ENCODE results near the gene NR2C1.

NR2C1 gene

DNA sequence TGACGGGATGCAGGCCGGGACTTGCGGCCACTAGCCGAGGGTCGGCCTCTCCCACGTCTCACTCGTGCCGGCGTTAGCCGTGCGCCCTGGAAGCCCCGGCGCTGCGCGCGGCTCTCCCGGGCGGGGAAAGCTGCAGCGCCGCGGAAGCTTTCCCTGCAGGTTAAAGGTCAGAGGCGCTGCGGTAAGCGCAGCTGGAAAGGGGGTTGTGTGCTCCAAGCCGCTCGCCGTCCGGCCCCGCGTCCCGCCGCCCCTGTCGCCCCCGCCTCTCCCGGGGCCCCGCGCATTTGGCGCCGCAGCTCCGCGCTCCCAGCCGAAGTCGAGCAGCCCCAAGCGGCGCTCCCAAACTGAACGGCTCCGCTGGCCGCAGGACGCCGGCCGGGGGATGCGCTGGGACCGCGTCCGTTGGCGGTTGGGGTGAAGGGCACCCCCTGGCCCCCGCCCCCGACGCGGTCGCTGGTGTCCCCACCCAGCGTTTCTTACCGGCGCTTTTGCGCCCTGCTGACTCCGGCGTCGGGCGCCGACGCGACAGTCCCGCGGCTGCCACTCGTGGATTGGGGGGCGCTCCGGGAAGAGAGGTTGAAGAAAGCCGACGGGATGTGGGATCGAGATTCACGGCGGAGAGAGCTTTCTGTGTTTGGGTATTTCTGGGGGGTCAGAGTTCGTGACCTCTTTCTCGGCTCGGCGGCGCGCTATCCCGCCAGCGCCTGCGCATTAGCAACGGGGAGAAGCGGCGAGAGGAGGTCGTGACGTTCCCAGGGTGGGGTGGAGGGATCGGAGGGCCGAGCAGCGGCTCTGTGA, at the start of gene NR2C1:
TSS of gene NR2C1 (minus strand) at position 719 of the 798 bp plus-strand sequence. CDS start 6,234 bp downstream, outside the sequence.
- Mint-ChIP-seq H3K27ac (ENCODE audit: low read depth) (peak within 1 kb of the TSS; percentile 91), H3K4me3 (peak within 1 kb of the TSS; percentile 89), H3K4me1 (peaks cover 12% of the 10 kb centered on the region)

DNA sequence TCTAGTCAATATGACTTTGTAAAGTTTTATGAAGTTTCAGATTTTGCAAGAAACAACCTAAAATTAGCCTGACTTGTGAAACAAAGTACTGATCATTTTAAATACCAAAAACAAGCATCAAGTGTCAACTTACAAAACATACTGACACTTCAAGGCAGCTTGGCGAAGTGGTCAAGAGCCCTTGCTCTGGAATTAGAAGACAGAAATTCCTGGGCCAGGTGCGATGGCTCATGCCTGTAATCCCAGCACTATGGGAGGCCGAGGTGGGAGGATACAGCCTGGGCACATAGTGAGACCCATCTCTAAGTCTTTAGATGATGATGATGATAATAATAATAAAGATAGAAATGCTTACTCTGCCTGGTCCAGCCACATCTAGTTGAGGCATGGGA, 45.4 kb upstream of the NR2C1 start:
- H3K4me1 Mint-ChIP-seq: no peaks in the 10 kb centered on the region
- DNase-seq (ENCODE audit: low spot score in 2 of 2) (no peak), ATAC-seq (replicated peaks; ENCODE audit: extremely low read depth, poor library complexity, severe bottlenecking) (no peak)
- no peaks in the 10 kb centered on the region for H3K27me3 Mint-ChIP-seq
- no peak overlapping the region for H3K4me3 Mint-ChIP-seq
- H3K27ac Mint-ChIP-seq (ENCODE audit: low read depth): no peak overlapping the region
- no peaks in the 10 kb centered on the region for H3K36me3 Mint-ChIP-seq (ENCODE audit: insufficient read depth)
- H3K9me3 Mint-ChIP-seq: no peaks in the 10 kb centered on the region

More for the DNA sequence above, at the start of gene NR2C1:
- DNase-seq (ENCODE audit: low spot score in 2 of 2) (peak; percentile 81 to 88), ATAC-seq (replicated peaks; ENCODE audit: extremely low read depth, poor library complexity, severe bottlenecking) (peak; percentile 97)
- Mint-ChIP-seq H3K36me3 (ENCODE audit: insufficient read depth) (peaks cover 7% of the 10 kb centered on the region), H3K27me3 (no peaks in the 10 kb centered on the region), H3K9me3 (no peaks in the 10 kb centered on the region)

DNA sequence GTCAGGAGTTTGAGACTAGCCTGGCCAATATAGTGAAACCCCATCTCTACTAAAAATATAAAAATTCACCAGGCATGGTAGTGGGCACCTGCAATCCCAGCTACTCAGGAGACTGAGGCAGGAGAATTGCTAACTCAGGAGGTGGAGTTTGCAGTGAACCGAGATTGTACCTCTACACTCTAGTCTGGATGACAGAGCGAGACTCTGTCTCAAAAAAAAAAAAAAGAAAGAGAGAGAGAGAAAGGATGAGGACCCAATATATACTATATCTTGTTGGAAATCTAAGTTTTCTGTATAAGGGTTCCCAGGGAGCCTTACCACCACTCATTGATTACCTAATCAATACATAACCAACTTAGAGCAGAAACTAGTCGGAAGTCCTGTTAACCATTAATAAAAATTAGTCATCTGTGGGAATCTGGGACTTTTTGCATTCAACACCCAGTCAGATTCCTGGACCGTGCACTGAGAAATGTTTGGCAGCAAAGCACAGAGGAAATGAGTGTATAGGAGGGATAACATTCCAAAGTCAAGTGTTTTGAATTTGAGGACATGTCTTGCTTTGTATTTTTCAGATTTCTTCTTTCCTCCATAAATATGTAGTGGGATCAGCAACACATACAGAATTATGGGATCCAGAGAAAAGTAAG, 44.8 kb upstream of the NR2C1 start:
- no peaks in the 10 kb centered on the region for H3K27me3 Mint-ChIP-seq
- no peaks in the 10 kb centered on the region for H3K4me1 Mint-ChIP-seq
- DNase-seq (ENCODE audit: low spot score in 2 of 2) (no peak), ATAC-seq (replicated peaks; ENCODE audit: extremely low read depth, poor library complexity, severe bottlenecking) (no peak)
- no peak overlapping the region for H3K27ac Mint-ChIP-seq (ENCODE audit: low read depth)
- H3K9me3 Mint-ChIP-seq: no peaks in the 10 kb centered on the region
- no peaks in the 10 kb centered on the region for H3K36me3 Mint-ChIP-seq (ENCODE audit: insufficient read depth)
- no peak overlapping the region for H3K4me3 Mint-ChIP-seq

DNA sequence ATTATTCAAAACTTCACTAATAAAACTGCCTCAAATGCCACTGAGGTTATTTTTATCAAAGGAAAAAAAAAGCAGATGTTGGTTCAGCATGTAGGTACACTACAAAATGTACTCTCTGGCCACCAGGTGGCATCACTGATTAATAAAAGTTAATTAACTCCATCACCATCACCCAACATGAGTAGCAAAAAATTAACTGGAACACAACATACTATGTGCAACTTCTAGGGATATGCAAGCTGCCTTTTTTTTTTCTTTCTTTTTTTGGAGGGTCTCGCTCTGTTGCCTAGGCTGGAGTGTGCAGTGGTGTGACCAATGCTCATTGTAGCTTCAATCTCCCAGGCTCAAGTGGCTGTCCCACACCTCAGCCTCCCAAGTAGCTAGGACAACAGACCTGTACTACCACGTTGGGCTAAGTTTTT, 43.8 kb upstream of the NR2C1 start:
- no peaks in the 10 kb centered on the region for H3K9me3 Mint-ChIP-seq
- H3K4me3 Mint-ChIP-seq: no peak overlapping the region
- no peaks in the 10 kb centered on the region for H3K27me3 Mint-ChIP-seq
- DNase-seq (ENCODE audit: low spot score in 2 of 2): peak; percentile 25 to 27
- no peaks in the 10 kb centered on the region for H3K4me1 Mint-ChIP-seq
- no peak overlapping the region for H3K27ac Mint-ChIP-seq (ENCODE audit: low read depth)
- H3K36me3 Mint-ChIP-seq (ENCODE audit: insufficient read depth): no peaks in the 10 kb centered on the region
- ATAC-seq (replicated peaks; ENCODE audit: extremely low read depth, poor library complexity, severe bottlenecking): peak; percentile 75

DNA sequence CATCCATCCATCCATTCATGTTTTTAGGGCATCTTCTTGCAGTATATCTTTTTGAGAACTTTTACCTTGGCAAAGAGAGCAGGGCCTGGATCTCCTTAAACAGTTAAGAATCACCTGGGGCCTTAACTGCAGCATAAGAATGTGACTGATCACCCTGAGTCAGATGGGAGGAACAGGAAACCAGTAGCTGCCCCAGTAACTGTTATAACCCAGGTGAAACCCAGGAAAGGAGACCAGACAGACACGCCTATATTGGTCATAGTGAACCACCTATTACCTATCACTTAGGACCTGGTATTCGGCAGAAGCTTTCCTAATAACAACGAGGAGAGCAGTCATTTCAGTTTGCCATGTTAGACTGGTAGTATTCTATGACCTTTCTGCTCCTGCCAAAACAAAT, 43.4 kb upstream of the NR2C1 start:
- no peak for ATAC-seq (replicated peaks; ENCODE audit: extremely low read depth, poor library complexity, severe bottlenecking)
- DNase-seq (ENCODE audit: low spot score in 2 of 2): no peak
- H3K36me3 Mint-ChIP-seq (ENCODE audit: insufficient read depth): no peaks in the 10 kb centered on the region
- no peak overlapping the region for H3K4me3 Mint-ChIP-seq
- no peak overlapping the region for H3K27ac Mint-ChIP-seq (ENCODE audit: low read depth)
- no peaks in the 10 kb centered on the region for H3K9me3 Mint-ChIP-seq
- H3K27me3 Mint-ChIP-seq: no peaks in the 10 kb centered on the region
- H3K4me1 Mint-ChIP-seq: no peaks in the 10 kb centered on the region

DNA sequence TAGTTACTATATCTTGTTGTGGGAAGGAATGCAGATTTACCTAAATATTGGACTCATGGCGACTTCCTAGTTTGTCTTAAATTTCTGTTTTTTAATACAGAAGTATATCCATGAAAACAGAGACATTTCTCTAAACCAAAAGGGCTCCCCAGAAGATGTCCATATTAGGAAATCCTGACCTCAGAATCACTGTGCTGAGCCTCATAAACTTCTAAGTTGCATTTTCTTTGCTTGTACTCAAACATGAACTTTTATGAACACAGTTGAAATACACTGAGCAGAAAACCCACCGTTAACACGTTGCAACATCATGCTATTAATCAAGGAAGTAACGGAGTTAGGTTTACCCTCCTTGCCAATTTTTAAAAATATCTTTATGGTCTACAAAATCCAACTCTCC, 42.9 kb upstream of the NR2C1 start:
- Mint-ChIP-seq H3K27ac (ENCODE audit: low read depth) (no peak overlapping the region), H3K4me3 (no peak overlapping the region), H3K9me3 (no peaks in the 10 kb centered on the region), H3K36me3 (ENCODE audit: insufficient read depth) (no peaks in the 10 kb centered on the region), H3K4me1 (no peaks in the 10 kb centered on the region), H3K27me3 (no peaks in the 10 kb centered on the region)
- DNase-seq (ENCODE audit: low spot score in 2 of 2): no peak
- no peak for ATAC-seq (replicated peaks; ENCODE audit: extremely low read depth, poor library complexity, severe bottlenecking)

DNA sequence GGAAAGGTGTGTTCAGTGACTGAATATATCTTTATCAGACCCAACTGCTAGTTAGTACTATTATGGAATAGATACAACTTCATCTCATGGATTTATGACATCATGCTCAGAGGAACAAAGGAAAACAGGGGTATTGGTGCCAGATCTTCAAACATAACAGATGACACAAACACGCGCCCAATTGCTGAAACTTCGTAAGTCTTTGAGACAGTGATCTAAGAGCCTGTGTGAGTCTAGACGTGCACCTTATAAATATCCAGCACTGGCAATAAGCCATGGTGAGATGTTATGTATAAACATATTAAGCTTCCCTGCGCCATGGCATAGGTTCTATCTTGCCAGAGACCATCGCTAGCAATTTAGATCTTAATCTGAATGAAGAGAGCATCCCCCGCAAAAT, 42.2 kb upstream of the NR2C1 start:
- Mint-ChIP-seq H3K27ac (ENCODE audit: low read depth) (no peak overlapping the region), H3K9me3 (no peaks in the 10 kb centered on the region), H3K27me3 (no peaks in the 10 kb centered on the region), H3K4me1 (no peaks in the 10 kb centered on the region), H3K36me3 (ENCODE audit: insufficient read depth) (no peaks in the 10 kb centered on the region), H3K4me3 (no peak overlapping the region)
- ATAC-seq (replicated peaks; ENCODE audit: extremely low read depth, poor library complexity, severe bottlenecking): no peak
- DNase-seq (ENCODE audit: low spot score in 2 of 2): no peak

DNA sequence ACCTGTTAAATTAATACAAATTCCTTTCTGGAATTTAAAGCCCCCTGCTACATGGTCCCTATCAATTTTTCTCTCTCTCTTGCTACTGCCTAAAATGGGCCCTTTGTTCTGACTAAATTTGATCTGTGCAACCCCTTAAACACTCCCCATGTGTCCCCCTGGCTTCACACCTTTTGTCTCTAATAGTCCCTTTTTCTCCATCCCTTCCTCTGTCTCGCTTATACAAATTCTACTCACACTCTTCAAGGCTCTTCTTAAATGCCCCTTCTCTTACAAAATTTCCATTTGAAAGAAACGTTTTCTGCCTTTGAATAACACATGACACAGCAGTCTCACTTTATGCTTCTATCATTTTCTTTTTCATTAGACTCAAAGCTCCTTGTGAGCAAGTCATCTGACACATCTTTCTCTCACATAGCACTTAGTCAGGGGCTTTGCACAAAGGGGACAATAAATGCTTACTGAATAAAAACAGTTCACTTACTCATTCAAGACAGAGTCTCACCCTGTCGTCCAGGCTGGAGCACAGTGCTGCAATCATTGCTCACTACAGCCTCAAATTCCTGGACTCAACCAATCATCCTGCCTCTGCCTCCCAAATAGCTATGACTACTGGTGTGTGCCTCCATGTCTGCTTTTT, 41.5 kb upstream of the NR2C1 start:
- H3K27ac Mint-ChIP-seq (ENCODE audit: low read depth): no peak overlapping the region
- H3K4me3 Mint-ChIP-seq: no peak overlapping the region
- H3K9me3 Mint-ChIP-seq: no peaks in the 10 kb centered on the region
- H3K4me1 Mint-ChIP-seq: no peaks in the 10 kb centered on the region
- no peaks in the 10 kb centered on the region for H3K36me3 Mint-ChIP-seq (ENCODE audit: insufficient read depth)
- DNase-seq (ENCODE audit: low spot score in 2 of 2) (no peak), ATAC-seq (replicated peaks; ENCODE audit: extremely low read depth, poor library complexity, severe bottlenecking) (no peak)
- no peaks in the 10 kb centered on the region for H3K27me3 Mint-ChIP-seq

DNA sequence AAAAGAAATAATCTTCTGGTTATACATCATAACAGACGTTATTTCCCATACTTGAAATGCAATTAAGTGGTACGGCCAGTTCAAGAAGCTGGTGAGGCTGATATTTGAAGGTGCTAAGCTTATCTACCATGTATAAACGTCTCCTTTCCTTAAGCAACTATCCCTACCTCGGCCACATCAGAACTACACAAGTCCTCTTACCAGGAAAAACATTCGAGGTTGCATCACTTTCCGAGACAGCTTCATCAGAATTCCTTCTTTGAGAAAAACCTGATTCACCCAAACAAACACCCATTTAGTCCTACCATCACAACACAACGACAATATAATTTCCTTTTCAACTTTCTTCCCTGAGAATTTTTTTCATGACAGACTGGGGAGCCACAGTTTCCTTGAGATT, 33.9 kb upstream of the NR2C1 start:
- H3K36me3 Mint-ChIP-seq (ENCODE audit: insufficient read depth): no peaks in the 10 kb centered on the region
- H3K27me3 Mint-ChIP-seq: no peaks in the 10 kb centered on the region
- H3K9me3 Mint-ChIP-seq: no peaks in the 10 kb centered on the region
- no peak overlapping the region for H3K4me3 Mint-ChIP-seq
- no peak overlapping the region for H3K27ac Mint-ChIP-seq (ENCODE audit: low read depth)
- ATAC-seq (replicated peaks; ENCODE audit: extremely low read depth, poor library complexity, severe bottlenecking): no peak
- H3K4me1 Mint-ChIP-seq: peaks cover 10% of the 10 kb centered on the region
- no peak for DNase-seq (ENCODE audit: low spot score in 2 of 2)

DNA sequence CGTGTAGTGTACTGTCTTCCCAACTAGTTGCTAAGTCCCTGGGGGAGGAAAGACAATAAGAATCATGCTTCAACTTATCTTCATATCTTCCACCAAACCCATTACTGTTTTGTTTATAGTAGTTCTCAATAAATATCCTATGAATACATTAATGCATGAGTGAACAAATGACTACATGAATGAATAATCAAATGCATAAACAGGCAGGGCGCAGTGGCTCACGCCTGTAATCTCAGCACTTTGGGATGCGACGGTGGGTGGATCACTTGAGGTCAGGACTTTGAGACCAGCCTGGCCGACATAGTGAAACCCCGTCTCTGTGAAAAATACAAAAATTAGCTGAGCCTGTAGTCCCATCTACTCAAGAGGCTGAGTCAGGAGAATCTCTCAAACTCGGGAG, 32.1 kb upstream of the NR2C1 start:
- Mint-ChIP-seq H3K27me3 (no peaks in the 10 kb centered on the region), H3K27ac (ENCODE audit: low read depth) (no peak overlapping the region), H3K36me3 (ENCODE audit: insufficient read depth) (no peaks in the 10 kb centered on the region), H3K4me3 (no peak overlapping the region), H3K4me1 (peaks cover 10% of the 10 kb centered on the region), H3K9me3 (no peaks in the 10 kb centered on the region)
- DNase-seq (ENCODE audit: low spot score in 2 of 2): no peak
- no peak for ATAC-seq (replicated peaks; ENCODE audit: extremely low read depth, poor library complexity, severe bottlenecking)

DNA sequence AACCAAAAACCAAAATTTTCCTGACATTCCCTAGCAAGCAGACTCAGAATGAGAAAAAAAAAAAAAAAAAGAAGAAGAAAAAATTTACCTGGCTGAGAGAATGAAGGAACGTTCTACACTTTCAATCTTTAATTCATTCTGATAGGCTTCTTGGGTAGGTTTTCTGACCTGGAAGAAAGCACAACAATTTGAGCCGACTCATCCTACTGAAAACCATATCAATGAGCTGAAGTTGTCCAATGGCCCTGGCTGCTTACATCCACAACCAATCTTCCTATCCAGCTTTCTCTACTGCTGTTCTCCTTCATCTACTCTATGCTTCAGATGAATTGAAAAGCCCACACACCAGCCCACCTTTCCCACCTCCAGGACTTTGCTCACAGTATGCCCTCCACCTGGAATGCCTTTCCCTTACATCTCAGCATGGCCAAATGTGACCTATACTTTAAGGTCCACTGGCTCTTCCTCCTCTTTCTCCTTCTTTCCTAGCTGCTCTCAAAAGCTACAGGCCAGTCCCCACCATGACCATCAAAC, 31.6 kb upstream of the NR2C1 start:
- ATAC-seq (replicated peaks; ENCODE audit: extremely low read depth, poor library complexity, severe bottlenecking) (no peak), DNase-seq (ENCODE audit: low spot score in 2 of 2) (no peak)
- H3K9me3 Mint-ChIP-seq: no peaks in the 10 kb centered on the region
- peaks cover 10% of the 10 kb centered on the region for H3K4me1 Mint-ChIP-seq
- H3K4me3 Mint-ChIP-seq: no peak overlapping the region
- no peaks in the 10 kb centered on the region for H3K36me3 Mint-ChIP-seq (ENCODE audit: insufficient read depth)
- no peaks in the 10 kb centered on the region for H3K27me3 Mint-ChIP-seq
- H3K27ac Mint-ChIP-seq (ENCODE audit: low read depth): no peak overlapping the region

DNA sequence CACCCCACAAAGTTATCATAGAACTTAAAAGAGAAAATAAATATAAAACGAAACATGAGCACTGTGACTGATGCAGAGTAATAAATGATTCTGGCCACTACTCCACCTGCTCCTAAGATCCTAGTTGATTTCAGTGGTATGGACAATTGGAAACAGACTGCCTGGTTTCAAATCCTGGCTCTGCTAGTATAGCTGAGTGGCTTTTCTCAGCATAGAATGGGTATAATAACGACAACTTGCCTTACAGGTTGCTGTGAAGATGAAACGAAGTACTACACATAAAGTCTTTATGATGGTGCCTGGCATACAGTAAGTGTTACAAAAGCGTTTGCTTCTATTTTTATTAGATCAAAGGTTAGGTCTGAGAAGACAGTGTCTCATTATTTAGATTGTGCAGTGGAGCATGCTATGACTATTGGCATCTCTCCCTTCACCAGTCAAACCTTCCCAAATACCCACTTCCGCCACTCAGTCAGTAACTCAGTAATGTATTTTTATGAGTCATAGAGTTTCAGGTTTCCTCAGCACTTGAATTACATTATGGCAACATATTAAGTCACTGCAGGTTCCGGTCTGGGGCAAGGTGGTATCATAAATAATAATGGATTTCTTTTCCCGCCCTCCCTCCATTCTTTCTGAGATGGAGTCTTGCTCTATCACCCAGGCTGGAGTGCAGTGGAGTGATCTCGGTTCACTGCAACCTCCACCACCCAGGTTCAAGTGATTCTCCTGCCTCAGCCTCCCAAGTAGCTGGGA, 29.7 kb upstream of the NR2C1 start:
- ATAC-seq (replicated peaks; ENCODE audit: extremely low read depth, poor library complexity, severe bottlenecking): peak; percentile 84
- Mint-ChIP-seq H3K36me3 (ENCODE audit: insufficient read depth) (no peaks in the 10 kb centered on the region), H3K4me3 (peak overlapping the region; percentile 25), H3K27me3 (no peaks in the 10 kb centered on the region), H3K27ac (ENCODE audit: low read depth) (no peak overlapping the region), H3K9me3 (no peaks in the 10 kb centered on the region), H3K4me1 (peaks cover 10% of the 10 kb centered on the region)
- no peak for DNase-seq (ENCODE audit: low spot score in 2 of 2)
